ENCODE results near the gene AREL1.

- TF ChIP-seq CTCF (IDR thresholded peaks at IDR 0.05): no peak
- no peak for TF ChIP-seq POLR2A (IDR thresholded peaks at IDR 0.05)
Measured at GRCh38 chr14:74697543-74697942, 15.3 kb downstream of the AREL1 start.
